Fibroblast of mammary gland (primary cell): ENCODE measurements around the gene SH3BP2.

ENCODE experiments used
- DNase-seq: peaks from one replicate; pipeline ENCODE4 v3.0.0-alpha.2; 2010; ENCODE audit warnings: low read depth
- H3K4me3 ChIP-seq: 2 replicates; pipeline ENCODE4 v1.5.1; 2011; ENCODE audit warnings: low read depth, mild to moderate bottlenecking, low read length, moderate library complexity; ENCODE audit not compliant: control insufficient read depth
- CTCF ChIP-seq: conservative IDR thresholded peaks from 2 replicates; pipeline ENCODE4 v1.5.1; 2011; ENCODE audit warnings: low read depth, low read length, inconsistent platforms; ENCODE audit not compliant: control insufficient read depth, insufficient read depth

Gene SH3BP2

GRCh38 chr4:2827071-2827873, 34.4 kb downstream of the SH3BP2 start:
- TF ChIP-seq CTCF: no peak

GRCh38 chr4:2827874-2828751, 35.2 kb downstream of the SH3BP2 start:
- no peak overlapping the region for H3K4me3 ChIP-seq
- TF ChIP-seq CTCF: no peak
- DNase-seq: no peak

More at GRCh38 chr4:2827071-2827873, 34.4 kb downstream of the SH3BP2 start:
- DNase-seq: no peak
- H3K4me3 ChIP-seq: no peak overlapping the region

GRCh38 chr4:2828758-2829181, 35.9 kb downstream of the SH3BP2 start:
- no peak for TF ChIP-seq CTCF
- no peak overlapping the region for H3K4me3 ChIP-seq
- no peak for DNase-seq

- no peak overlapping the region for H3K4me3 ChIP-seq
- DNase-seq: no peak
- no peak for TF ChIP-seq CTCF
Measured at GRCh38 chr4:2829321-2829932, 36.5 kb downstream of the SH3BP2 start.

- no peak for DNase-seq
- TF ChIP-seq CTCF: no peak
- H3K4me3 ChIP-seq: no peak overlapping the region
Measured at GRCh38 chr4:2829933-2830451, 37.1 kb downstream of the SH3BP2 start.
